T-helper 17 cell (primary cell): ENCODE data around the gene ACSS1. TPM values are rescaled to one million over a fixed set of nuclear protein-coding genes. Genes with fewer than 3 reads are reported as not detected.
A peak's percentile ranks its signal among the peaks of the same experiment; 100 is the strongest.

Experiments used
- ATAC-seq: fragments of 150-1000 bp; cut with Tn5 transposase; 2 replicates; pipeline ENCODE4 v1.10.0; 2021; ENCODE audit warnings: mild to moderate bottlenecking, moderate library complexity
- DNase-seq, 3 donors: peaks; one replicate each; pipeline versions ENCODE4 v3.0.0 to v3.0.0-alpha.2; 2020 to 2021
- H3K9me3 ChIP-seq: one replicate; pipeline ENCODE4 v1.7.0; 2013; ENCODE audit warnings: low read length, mild to moderate bottlenecking; ENCODE audit not compliant: control insufficient read depth, poor library complexity, severe bottlenecking
- H3K27ac Mint-ChIP-seq: one replicate; pipeline ENCODE4 v1.8.0; 2022; ENCODE audit warnings: mild to moderate bottlenecking, moderate library complexity, mixed read lengths
- H3K27me3 Mint-ChIP-seq: one replicate; pipeline ENCODE4 v1.8.0; 2022; ENCODE audit warnings: mixed read lengths
- H3K36me3 Mint-ChIP-seq: one replicate; pipeline ENCODE4 v1.8.0; 2022; ENCODE audit warnings: low read depth, mixed read lengths
- H3K4me1 Mint-ChIP-seq: one replicate; pipeline ENCODE4 v1.8.0; 2022; ENCODE audit warnings: mild to moderate bottlenecking, mixed read lengths
- H3K4me3 Mint-ChIP-seq: one replicate; pipeline ENCODE4 v1.8.0; 2022; ENCODE audit warnings: mild to moderate bottlenecking, moderate library complexity, mixed read lengths
- total RNA-seq, 4 donors: library from RNA in 2 of 4; stranded (reverse) in 2 of 4; gene quantifications; one replicate each; pipeline ENCODE4 v1.2.3 and lab custom pipeline; 2022 to 2026

The ACSS1 gene
- total RNA-seq, 2 donors from 2014 or later: 33.1 to 34.0 TPM

DNA sequence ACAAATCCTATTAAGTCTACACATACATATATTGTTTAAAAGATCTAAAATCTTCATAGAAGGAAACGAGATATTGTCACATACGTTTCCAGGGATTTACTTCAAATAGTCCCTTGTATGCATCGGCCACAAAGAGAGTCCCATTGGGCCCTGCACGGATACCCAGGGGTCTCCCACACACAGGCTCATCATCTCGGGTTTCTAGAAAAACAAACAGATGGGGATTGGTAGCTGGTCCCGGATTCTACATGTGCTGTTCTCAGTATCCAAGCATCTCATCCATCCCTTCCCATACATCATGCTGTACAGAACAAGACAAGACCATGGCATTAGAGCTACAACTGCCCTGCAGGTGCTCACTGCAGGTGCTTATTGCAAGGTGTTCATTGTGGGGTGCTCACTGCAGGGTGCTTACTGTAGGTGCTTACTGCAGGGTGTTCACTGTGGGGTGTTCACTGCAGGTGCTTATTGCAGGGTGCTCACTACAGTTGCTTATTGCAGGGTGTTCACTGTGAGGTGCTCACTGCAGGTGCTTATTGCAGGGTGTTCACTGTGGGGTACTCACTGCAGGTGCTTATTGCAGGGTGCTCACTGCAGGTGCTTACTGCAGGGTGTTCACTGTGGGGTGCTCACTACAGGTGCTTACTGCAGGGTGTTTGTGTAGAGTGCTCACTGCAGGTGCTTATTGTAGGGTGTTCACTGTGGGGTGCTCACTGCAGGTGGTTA lies 86.4 kb downstream of the ACSS1 start:
- no peak overlapping the region for H3K4me3 Mint-ChIP-seq
- peaks cover 17% of the 10 kb centered on the region for H3K36me3 Mint-ChIP-seq
- no peak for DNase-seq
- H3K9me3 ChIP-seq: peaks cover 2% of the 10 kb centered on the region
- peak overlapping the region; percentile 80 for H3K27ac Mint-ChIP-seq
- H3K4me1 Mint-ChIP-seq: peaks cover 14% of the 10 kb centered on the region
- ATAC-seq: no peak
- H3K27me3 Mint-ChIP-seq: no peaks in the 10 kb centered on the region

GRCh38 chr20:24970754-24971153 lies 87.2 kb downstream of the ACSS1 start:
- H3K27ac Mint-ChIP-seq: peak overlapping the region; percentile 80
- H3K36me3 Mint-ChIP-seq: peaks cover 19% of the 10 kb centered on the region
- ATAC-seq (no peak), DNase-seq (no peak)
- H3K9me3 ChIP-seq: no peaks in the 10 kb centered on the region
- H3K4me3 Mint-ChIP-seq: no peak overlapping the region
- peaks cover 14% of the 10 kb centered on the region for H3K4me1 Mint-ChIP-seq
- no peaks in the 10 kb centered on the region for H3K27me3 Mint-ChIP-seq

DNA sequence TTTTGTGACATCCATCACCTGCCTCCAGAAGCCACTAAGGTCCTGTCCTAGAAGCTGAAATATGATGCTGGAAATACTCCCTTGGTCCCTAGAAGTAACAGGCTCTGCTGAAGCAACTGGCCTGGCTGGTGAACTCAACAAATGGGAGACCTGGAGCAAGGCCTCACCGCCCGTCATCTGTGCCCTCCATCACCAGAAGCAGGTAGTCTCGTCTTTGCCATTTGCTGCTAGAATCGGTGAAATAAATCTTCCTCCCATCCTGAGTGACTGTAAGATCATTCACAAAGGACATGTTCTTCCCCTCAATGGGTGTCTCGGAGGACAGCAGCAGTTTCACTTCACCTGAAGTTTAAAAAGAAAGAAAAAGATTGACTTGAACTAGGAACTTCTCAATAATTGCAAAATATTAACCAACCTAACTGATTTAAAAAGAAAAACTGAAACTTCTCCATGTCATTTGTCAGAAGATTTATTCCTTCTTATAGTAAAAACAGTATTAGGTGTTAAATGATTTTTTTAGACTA lies 87.8 kb downstream of the ACSS1 start:
- peak overlapping the region; percentile 80 for H3K27ac Mint-ChIP-seq
- DNase-seq: no peak
- peaks cover 14% of the 10 kb centered on the region for H3K36me3 Mint-ChIP-seq

GRCh38 chr20:24969186-24970029 lies 88.5 kb downstream of the ACSS1 start:
- no peaks in the 10 kb centered on the region for H3K9me3 ChIP-seq
- Mint-ChIP-seq H3K4me3 (no peak overlapping the region), H3K27ac (peak overlapping the region; percentile 80), H3K4me1 (peaks cover 11% of the 10 kb centered on the region), H3K36me3 (peaks cover 15% of the 10 kb centered on the region), H3K27me3 (no peaks in the 10 kb centered on the region)
- ATAC-seq (no peak), DNase-seq (no peak)

More for the DNA sequence above, 87.8 kb downstream of the ACSS1 start:
- no peaks in the 10 kb centered on the region for H3K9me3 ChIP-seq
- Mint-ChIP-seq H3K27me3 (no peaks in the 10 kb centered on the region), H3K4me3 (no peak overlapping the region), H3K4me1 (peaks cover 14% of the 10 kb centered on the region)
- ATAC-seq: no peak

- peaks cover 11% of the 10 kb centered on the region for H3K4me1 Mint-ChIP-seq
- no peak overlapping the region for H3K4me3 Mint-ChIP-seq
These were observed 89.6 kb downstream of the ACSS1 start for GRCh38 chr20:24968278-24968800.

GRCh38 chr20:24966317-24967012 lies 91.5 kb downstream of the ACSS1 start:
- ATAC-seq (no peak), DNase-seq (no peak)
- Mint-ChIP-seq H3K27ac (peak overlapping the region; percentile 16), H3K36me3 (peaks cover 15% of the 10 kb centered on the region), H3K4me1 (peaks cover 14% of the 10 kb centered on the region), H3K27me3 (no peaks in the 10 kb centered on the region), H3K4me3 (no peak overlapping the region)
- H3K9me3 ChIP-seq: no peaks in the 10 kb centered on the region

More at GRCh38 chr20:24968278-24968800, 89.6 kb downstream of the ACSS1 start:
- no peaks in the 10 kb centered on the region for H3K9me3 ChIP-seq
- peak overlapping the region; percentile 37 for H3K27ac Mint-ChIP-seq
- no peak for DNase-seq
- no peaks in the 10 kb centered on the region for H3K27me3 Mint-ChIP-seq
- ATAC-seq: no peak
- peaks cover 17% of the 10 kb centered on the region for H3K36me3 Mint-ChIP-seq

GRCh38 chr20:24965065-24965919 lies 92.6 kb downstream of the ACSS1 start:
- Mint-ChIP-seq H3K4me1 (peaks cover 9% of the 10 kb centered on the region), H3K27me3 (no peaks in the 10 kb centered on the region), H3K36me3 (peaks cover 12% of the 10 kb centered on the region), H3K4me3 (peak overlapping the region; percentile 41), H3K27ac (peak overlapping the region; percentile 82)
- no peak for DNase-seq
- ATAC-seq: no peak
- H3K9me3 ChIP-seq: no peaks in the 10 kb centered on the region

- H3K9me3 ChIP-seq: no peaks in the 10 kb centered on the region
- no peaks in the 10 kb centered on the region for H3K27me3 Mint-ChIP-seq
- ATAC-seq (no peak), DNase-seq (no peak)
- H3K4me3 Mint-ChIP-seq: no peak overlapping the region
- H3K36me3 Mint-ChIP-seq: peaks cover 12% of the 10 kb centered on the region
- peaks cover 9% of the 10 kb centered on the region for H3K4me1 Mint-ChIP-seq
- H3K27ac Mint-ChIP-seq: peak overlapping the region; percentile 82
These were observed 93.5 kb downstream of the ACSS1 start for GRCh38 chr20:24964506-24964840.

GRCh38 chr20:24963672-24964505 lies 94.0 kb downstream of the ACSS1 start:
- ATAC-seq (no peak), DNase-seq (no peak)
- no peaks in the 10 kb centered on the region for H3K9me3 ChIP-seq
- Mint-ChIP-seq H3K4me1 (peaks cover 9% of the 10 kb centered on the region), H3K4me3 (peak overlapping the region; percentile 15), H3K36me3 (peaks cover 12% of the 10 kb centered on the region), H3K27ac (peak overlapping the region; percentile 88), H3K27me3 (no peaks in the 10 kb centered on the region)

- peak overlapping the region; percentile 88 for H3K27ac Mint-ChIP-seq
- peaks cover 6% of the 10 kb centered on the region for H3K4me1 Mint-ChIP-seq
- peaks cover 8% of the 10 kb centered on the region for H3K36me3 Mint-ChIP-seq
- DNase-seq (no peak), ATAC-seq (no peak)
- H3K27me3 Mint-ChIP-seq: no peaks in the 10 kb centered on the region
- H3K4me3 Mint-ChIP-seq: no peak overlapping the region
- no peaks in the 10 kb centered on the region for H3K9me3 ChIP-seq
These were observed 95.4 kb downstream of the ACSS1 start for GRCh38 chr20:24962510-24962909.

DNA sequence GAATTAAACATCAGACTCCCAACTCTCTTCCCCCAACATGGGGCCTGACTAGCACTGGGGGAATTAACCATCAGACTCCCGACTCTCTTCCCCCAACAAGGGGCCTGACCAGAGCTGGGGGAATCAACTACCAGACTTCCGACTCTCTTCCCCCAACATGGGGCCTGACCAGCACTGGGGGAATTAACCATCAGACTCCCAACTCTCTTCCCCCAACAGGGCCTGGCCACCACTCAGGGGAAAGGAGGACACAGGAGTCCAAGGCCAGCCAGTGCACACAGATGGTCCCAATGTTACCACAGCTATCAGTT lies 95.8 kb downstream of the ACSS1 start:
- Mint-ChIP-seq H3K4me1 (peaks cover 6% of the 10 kb centered on the region), H3K27me3 (no peaks in the 10 kb centered on the region), H3K4me3 (no peak overlapping the region), H3K36me3 (peaks cover 5% of the 10 kb centered on the region), H3K27ac (peak overlapping the region; percentile 88)
- no peak for DNase-seq
- no peaks in the 10 kb centered on the region for H3K9me3 ChIP-seq
- ATAC-seq: no peak
